HL-60 (cell line): Measurements from ENCODE around the gene TMEM132D.

ENCODE experiments used
- POLR2AphosphoS5 ChIP-seq: IDR thresholded peaks from 2 replicates; pipeline ENCODE4 v1.6.1; 2012; ENCODE audit warnings: low read depth
- SPI1 ChIP-seq: IDR thresholded peaks from 2 replicates; pipeline ENCODE4 v1.6.1; 2012; ENCODE audit warnings: low read depth, mild to moderate bottlenecking, borderline replicate concordance
- TF ChIP-seq, protein P1 (sequence below): IDR thresholded peaks from one replicate; pipeline ENCODE4 v1.5.1; 2011; ENCODE audit warnings: low read length, control low read depth, inconsistent platforms; ENCODE audit not compliant: insufficient read depth

DNA sequence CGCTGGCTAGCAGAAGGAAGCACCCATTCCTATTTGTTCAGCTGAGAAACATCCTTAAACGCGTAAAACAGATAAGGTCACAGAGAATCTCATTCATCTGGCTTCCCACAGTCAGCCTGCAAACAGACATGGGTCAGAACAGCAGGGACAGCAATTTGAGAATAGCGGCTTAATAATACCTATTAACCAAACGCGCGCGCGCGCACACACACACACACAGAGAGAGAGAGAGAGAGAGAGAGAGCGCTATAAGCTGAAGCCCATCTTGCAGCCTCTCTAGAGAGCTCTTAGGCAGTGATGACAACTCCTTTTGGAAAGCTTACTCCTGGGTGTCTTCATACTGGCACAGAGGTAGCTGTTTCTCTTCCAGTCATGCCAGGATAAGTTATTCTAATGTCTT lies 26.4 kb downstream of the TMEM132D start:
- TF ChIP-seq, protein P1, sequence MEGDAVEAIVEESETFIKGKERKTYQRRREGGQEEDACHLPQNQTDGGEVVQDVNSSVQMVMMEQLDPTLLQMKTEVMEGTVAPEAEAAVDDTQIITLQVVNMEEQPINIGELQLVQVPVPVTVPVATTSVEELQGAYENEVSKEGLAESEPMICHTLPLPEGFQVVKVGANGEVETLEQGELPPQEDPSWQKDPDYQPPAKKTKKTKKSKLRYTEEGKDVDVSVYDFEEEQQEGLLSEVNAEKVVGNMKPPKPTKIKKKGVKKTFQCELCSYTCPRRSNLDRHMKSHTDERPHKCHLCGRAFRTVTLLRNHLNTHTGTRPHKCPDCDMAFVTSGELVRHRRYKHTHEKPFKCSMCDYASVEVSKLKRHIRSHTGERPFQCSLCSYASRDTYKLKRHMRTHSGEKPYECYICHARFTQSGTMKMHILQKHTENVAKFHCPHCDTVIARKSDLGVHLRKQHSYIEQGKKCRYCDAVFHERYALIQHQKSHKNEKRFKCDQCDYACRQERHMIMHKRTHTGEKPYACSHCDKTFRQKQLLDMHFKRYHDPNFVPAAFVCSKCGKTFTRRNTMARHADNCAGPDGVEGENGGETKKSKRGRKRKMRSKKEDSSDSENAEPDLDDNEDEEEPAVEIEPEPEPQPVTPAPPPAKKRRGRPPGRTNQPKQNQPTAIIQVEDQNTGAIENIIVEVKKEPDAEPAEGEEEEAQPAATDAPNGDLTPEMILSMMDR: no peak
- TF ChIP-seq POLR2AphosphoS5 (no peak), SPI1 (no peak)
